OCI-LY1 (cell line): Measurements from ENCODE around the gene B3GALT5.

ENCODE experiments used
- H2AFZ ChIP-seq: fragments of 200-600 bp; sonication (generic), shearing (Covaris generic); 2 replicates; pipeline ENCODE4 v1.6.0; 2014; ENCODE audit warnings: antibody characterized with exemption, mild to moderate bottlenecking, low read length
- H3F3A ChIP-seq: fragments of 200-600 bp; sonication (generic), shearing (Covaris generic); 2 replicates; pipeline ENCODE4 v1.6.0; 2014; ENCODE audit warnings: mild to moderate bottlenecking, antibody characterized with exemption, low read length, moderate library complexity; ENCODE audit not compliant: insufficient read depth
- H3K27ac ChIP-seq: fragments of 200-600 bp; sonication (generic); 2 replicates; pipeline ENCODE4 v1.5.1; 2014; ENCODE audit warnings: low read length, mixed run types, mild to moderate bottlenecking, low read depth; ENCODE audit not compliant: poor library complexity, severe bottlenecking
- H3K27me3 ChIP-seq: fragments of 200-600 bp; sonication (generic); 2 replicates; pipeline ENCODE4 v1.6.0; 2014; ENCODE audit warnings: antibody characterized with exemption, mild to moderate bottlenecking, low read length, moderate library complexity; ENCODE audit not compliant: insufficient read depth
- H3K36me3 ChIP-seq: fragments of 200-600 bp; sonication (generic); 2 replicates; pipeline ENCODE4 v1.6.1; 2014; ENCODE audit warnings: mild to moderate bottlenecking, antibody characterized with exemption, low read length, moderate library complexity, mixed read lengths; ENCODE audit not compliant: insufficient read depth
- H3K4me1 ChIP-seq: fragments of 200-600 bp; sonication (generic); 2 replicates; pipeline ENCODE4 v1.5.1; 2014; ENCODE audit warnings: mild to moderate bottlenecking, low read length, moderate library complexity; ENCODE audit not compliant: insufficient read depth, severe bottlenecking
- H3K4me2 ChIP-seq: fragments of 200-600 bp; sonication (generic), shearing (Covaris generic); 2 replicates; pipeline ENCODE4 v1.6.1; 2014; ENCODE audit warnings: low read length
- H3K4me3 ChIP-seq: fragments of 200-600 bp; sonication (generic); 2 replicates; pipeline ENCODE4 v1.5.1; 2014; ENCODE audit warnings: low read length, low read depth, mild to moderate bottlenecking, mixed read lengths; ENCODE audit not compliant: poor library complexity, severe bottlenecking
- H3K79me2 ChIP-seq: fragments of 200-600 bp; shearing (Covaris generic); 2 replicates; pipeline ENCODE4 v1.6.1; 2016; ENCODE audit warnings: mixed run types, low read length, mixed read lengths; ENCODE audit not compliant: insufficient read depth
- H3K9ac ChIP-seq: fragments of 200-600 bp; sonication (generic), shearing (Covaris generic); 2 replicates; pipeline ENCODE4 v1.6.1; 2014; ENCODE audit warnings: mild to moderate bottlenecking, low read length, mixed read lengths
- H3K9me2 ChIP-seq: fragments of 200-600 bp; sonication (generic), shearing (Covaris generic); 2 replicates; pipeline ENCODE4 v1.6.1; 2014; ENCODE audit warnings: low read depth, mild to moderate bottlenecking, low read length, mixed read lengths
- H3K9me3 ChIP-seq: fragments of 200-600 bp; shearing (Covaris generic); 2 replicates; pipeline ENCODE4 v1.6.1; 2014; ENCODE audit warnings: low read length, mixed read lengths
- H4K20me1 ChIP-seq: fragments of 200-600 bp; sonication (generic), shearing (Covaris generic); 2 replicates; pipeline ENCODE4 v1.6.0; 2016; ENCODE audit warnings: mild to moderate bottlenecking, low read length; ENCODE audit not compliant: insufficient read depth
- EZH2 ChIP-seq: fragments of 200-600 bp; sonication (generic), shearing (Covaris generic); IDR thresholded peaks from 2 replicates; pipeline ENCODE4 v1.8.0; 2017; ENCODE audit warnings: borderline replicate concordance, mixed run types, mild to moderate bottlenecking, antibody characterized with exemption, low read length, moderate library complexity, mixed read lengths
- TF ChIP-seq, protein P1 (sequence below): fragments of 200-600 bp; sonication (generic), shearing (Covaris generic); IDR thresholded peaks from 2 replicates; pipeline ENCODE4 v1.5.1; 2017; ENCODE audit warnings: mild to moderate bottlenecking, antibody characterized with exemption, low read length, moderate library complexity, mixed read lengths

Gene B3GALT5

DNA sequence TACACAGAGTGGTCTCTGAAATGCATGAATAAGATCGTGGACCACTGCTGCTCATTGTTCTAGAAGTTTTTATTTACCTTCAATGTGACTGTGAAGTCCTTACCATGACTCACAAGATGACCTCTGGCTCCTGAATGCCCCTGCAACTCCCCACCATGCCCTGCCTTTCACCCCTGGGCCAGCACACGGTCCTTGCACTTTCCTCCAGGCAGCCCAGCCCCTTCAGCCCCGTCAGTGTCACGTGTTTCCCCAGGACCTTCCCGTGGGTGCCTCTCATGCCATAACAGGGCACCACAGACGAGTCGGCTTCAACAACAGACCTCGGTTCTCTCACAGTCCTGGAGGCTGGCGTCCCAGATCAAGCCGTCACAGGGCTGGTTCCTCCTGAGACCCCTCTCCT, 62.1 kb downstream of the B3GALT5 start:
- peaks cover 9% of the 10 kb centered on the region for H3K27me3 ChIP-seq
- TF ChIP-seq, protein P1, sequence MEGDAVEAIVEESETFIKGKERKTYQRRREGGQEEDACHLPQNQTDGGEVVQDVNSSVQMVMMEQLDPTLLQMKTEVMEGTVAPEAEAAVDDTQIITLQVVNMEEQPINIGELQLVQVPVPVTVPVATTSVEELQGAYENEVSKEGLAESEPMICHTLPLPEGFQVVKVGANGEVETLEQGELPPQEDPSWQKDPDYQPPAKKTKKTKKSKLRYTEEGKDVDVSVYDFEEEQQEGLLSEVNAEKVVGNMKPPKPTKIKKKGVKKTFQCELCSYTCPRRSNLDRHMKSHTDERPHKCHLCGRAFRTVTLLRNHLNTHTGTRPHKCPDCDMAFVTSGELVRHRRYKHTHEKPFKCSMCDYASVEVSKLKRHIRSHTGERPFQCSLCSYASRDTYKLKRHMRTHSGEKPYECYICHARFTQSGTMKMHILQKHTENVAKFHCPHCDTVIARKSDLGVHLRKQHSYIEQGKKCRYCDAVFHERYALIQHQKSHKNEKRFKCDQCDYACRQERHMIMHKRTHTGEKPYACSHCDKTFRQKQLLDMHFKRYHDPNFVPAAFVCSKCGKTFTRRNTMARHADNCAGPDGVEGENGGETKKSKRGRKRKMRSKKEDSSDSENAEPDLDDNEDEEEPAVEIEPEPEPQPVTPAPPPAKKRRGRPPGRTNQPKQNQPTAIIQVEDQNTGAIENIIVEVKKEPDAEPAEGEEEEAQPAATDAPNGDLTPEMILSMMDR, result no peak
- no peak for TF ChIP-seq EZH2

DNA sequence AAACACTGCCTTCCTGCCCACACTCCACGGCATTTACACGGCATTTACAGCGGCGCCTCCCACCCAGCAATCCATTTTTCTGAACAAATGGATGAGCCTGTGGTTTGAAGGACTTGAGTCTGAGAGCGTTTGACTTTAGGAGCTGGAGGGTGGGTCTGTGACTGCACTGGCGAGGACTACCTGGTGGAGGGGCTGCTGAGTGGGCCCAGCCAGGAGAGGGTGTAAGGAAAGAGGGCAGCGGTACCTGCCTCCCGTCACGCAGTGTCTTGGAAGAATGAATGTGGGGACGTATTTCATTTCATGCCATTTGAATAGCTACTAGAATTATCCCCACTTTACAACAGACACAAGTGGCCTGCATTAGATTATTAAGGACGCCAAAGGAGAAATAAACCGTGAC, 62.9 kb downstream of the B3GALT5 start:
- Histone ChIP-seq H3K4me2 (no peak overlapping the region), H3K36me3 (no peaks in the 10 kb centered on the region), H3K79me2 (no peaks in the 10 kb centered on the region), H3K4me3 (no peak overlapping the region), H2AFZ (no peak overlapping the region), H3F3A (no peaks in the 10 kb centered on the region), H3K27ac (no peak overlapping the region), H3K9ac (no peak overlapping the region), H3K9me2 (no peaks in the 10 kb centered on the region), H4K20me1 (no peaks in the 10 kb centered on the region), H3K27me3 (peaks cover 9% of the 10 kb centered on the region), H3K9me3 (no peaks in the 10 kb centered on the region), H3K4me1 (no peaks in the 10 kb centered on the region)
- no peak for TF ChIP-seq EZH2
- TF ChIP-seq, protein P1, result no peak

More for the DNA sequence above, 62.1 kb downstream of the B3GALT5 start:
- Histone ChIP-seq H3K79me2 (no peaks in the 10 kb centered on the region), H3K36me3 (no peaks in the 10 kb centered on the region), H3K9ac (no peak overlapping the region), H2AFZ (no peak overlapping the region), H3K4me3 (no peak overlapping the region), H3K9me2 (no peaks in the 10 kb centered on the region), H3K27ac (no peak overlapping the region), H3F3A (no peaks in the 10 kb centered on the region), H3K4me2 (no peak overlapping the region), H3K4me1 (no peaks in the 10 kb centered on the region), H4K20me1 (no peaks in the 10 kb centered on the region), H3K9me3 (no peaks in the 10 kb centered on the region)

DNA sequence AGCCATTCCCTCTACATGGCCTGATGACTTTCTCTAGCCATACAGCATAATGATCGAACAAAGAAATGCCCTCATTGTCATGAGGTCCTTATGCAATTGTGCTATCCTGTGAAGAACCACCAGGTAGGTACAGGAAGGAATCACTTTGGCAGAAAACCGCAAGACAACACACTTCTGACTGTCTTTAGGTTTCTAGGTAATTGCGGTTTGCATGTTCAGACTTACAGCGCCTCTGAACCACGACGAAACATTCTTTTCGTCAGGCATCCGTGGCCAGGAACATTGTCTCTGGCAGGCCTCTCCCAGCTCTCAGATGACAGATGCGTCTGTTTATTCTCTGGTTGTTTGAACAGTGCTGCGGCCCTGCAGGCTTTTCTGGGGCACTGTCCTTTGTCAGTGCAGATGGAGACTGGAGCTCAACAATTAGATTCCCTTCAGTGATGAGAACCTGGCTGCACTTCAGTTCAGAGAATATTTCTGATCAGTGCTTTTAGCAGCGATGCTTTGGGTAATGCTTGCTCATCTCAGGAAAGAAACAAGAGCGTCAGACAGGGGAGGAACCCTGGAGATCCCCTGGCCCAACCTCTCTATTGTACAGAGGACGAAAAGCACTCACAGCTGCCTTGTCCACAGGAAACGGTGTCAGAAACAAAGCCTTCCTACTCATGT, 63.4 kb downstream of the B3GALT5 start:
- no peaks in the 10 kb centered on the region for H3K4me1 ChIP-seq
- TF ChIP-seq, protein P1, result no peak
- no peak for TF ChIP-seq EZH2
- no peak overlapping the region for H3K9ac ChIP-seq
- H3K27me3 ChIP-seq, result peaks cover 9% of the 10 kb centered on the region
- no peaks in the 10 kb centered on the region for H3K36me3 ChIP-seq
- H3K9me3 ChIP-seq, result no peaks in the 10 kb centered on the region
- H4K20me1 ChIP-seq, result no peaks in the 10 kb centered on the region
- no peak overlapping the region for H3K27ac ChIP-seq
- no peaks in the 10 kb centered on the region for H3F3A ChIP-seq
- H3K4me3 ChIP-seq, result no peak overlapping the region
- no peak overlapping the region for H2AFZ ChIP-seq
- H3K79me2 ChIP-seq, result no peaks in the 10 kb centered on the region
- H3K4me2 ChIP-seq, result no peak overlapping the region
- H3K9me2 ChIP-seq, result no peaks in the 10 kb centered on the region
